ENCODE measurements around the gene OXER1.
"Not testable (repeated sequence)": the region's sequence is repeated elsewhere in the genome, so short reads cannot be mapped to it uniquely, and the experiment has no call there.

OXER1 gene

GRCh38 chr2:42744545-42745082 is 19.3 kb downstream of the OXER1 start:
- peaks cover 31% of the 10 kb centered on the region; the same call in 1 of the 2 replicates for H3K9me3 ChIP-seq (ENCODE audit: insufficient read depth, low read length)
- H3K36me3 ChIP-seq (ENCODE audit: insufficient read depth, insufficient read length, low read length) = no peaks in the 10 kb centered on the region
- no peak for TF ChIP-seq ZNF274 (IDR thresholded peaks at IDR 0.05; ENCODE audit: low read depth, low read length)
- no peak for TF ChIP-seq YY1 (IDR thresholded peaks at IDR 0.05; ENCODE audit: insufficient read depth, insufficient read length)
- no peak for TF ChIP-seq SUZ12 (IDR thresholded peaks at IDR 0.05; ENCODE audit: extremely low read depth, insufficient read depth, insufficient read length)
- H3K4me1 ChIP-seq (ENCODE audit: insufficient read depth, insufficient read length) = no peaks in the 10 kb centered on the region
- no peak for DNase-seq (ENCODE audit: low read depth, low spot score)
- H3K4me3 ChIP-seq (ENCODE audit: insufficient read length, low read depth) = no peak overlapping the region
- no peaks in the 10 kb centered on the region for H3K27me3 ChIP-seq (ENCODE audit: insufficient read depth, insufficient read length)
- no peak overlapping the region for H3K9ac ChIP-seq (ENCODE audit: insufficient read length, low read depth)

DNA sequence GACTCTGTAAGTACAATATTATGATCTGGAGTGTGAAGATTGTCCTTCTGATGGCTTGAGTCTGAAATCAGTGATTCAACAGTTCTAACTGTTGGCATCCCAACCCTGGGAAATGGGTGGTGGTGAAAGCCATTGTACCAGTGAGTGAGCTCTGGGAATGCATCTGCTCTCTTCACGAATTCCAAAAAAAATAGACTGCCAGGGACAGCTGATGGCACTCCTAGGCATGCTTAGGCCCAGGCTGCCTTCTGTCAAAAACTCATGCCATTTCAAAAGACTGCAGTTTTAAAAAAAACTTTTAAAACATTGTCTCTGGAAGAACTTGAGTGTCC is 20.3 kb downstream of the OXER1 start:
- Histone ChIP-seq H3K36me3 (ENCODE audit: insufficient read depth, insufficient read length, low read length) (no peaks in the 10 kb centered on the region), H3K4me3 (ENCODE audit: insufficient read length, low read depth) (no peak overlapping the region), H3K9me3 (ENCODE audit: insufficient read depth, low read length) (peaks cover 31% of the 10 kb centered on the region; the same call in 1 of the 2 replicates), H3K9ac (ENCODE audit: insufficient read length, low read depth) (no peak overlapping the region), H3K27me3 (ENCODE audit: insufficient read depth, insufficient read length) (no peaks in the 10 kb centered on the region), H3K4me1 (ENCODE audit: insufficient read depth, insufficient read length) (no peaks in the 10 kb centered on the region)
- DNase-seq (ENCODE audit: low read depth, low spot score) = no peak
- TF ChIP-seq SUZ12 (IDR thresholded peaks at IDR 0.05; ENCODE audit: extremely low read depth, insufficient read depth, insufficient read length) = no peak
- TF ChIP-seq ZNF274 (IDR thresholded peaks at IDR 0.05; ENCODE audit: low read depth, low read length) = no peak
- TF ChIP-seq YY1 (IDR thresholded peaks at IDR 0.05; ENCODE audit: insufficient read depth, insufficient read length) = no peak

- Histone ChIP-seq H3K4me3 (ENCODE audit: insufficient read length, low read depth) (no peak overlapping the region), H3K9me3 (ENCODE audit: insufficient read depth, low read length) (peaks cover 31% of the 10 kb centered on the region; the same call in 1 of the 2 replicates), H3K36me3 (ENCODE audit: insufficient read depth, insufficient read length, low read length) (no peaks in the 10 kb centered on the region), H3K9ac (ENCODE audit: insufficient read length, low read depth) (no peak overlapping the region), H3K4me1 (ENCODE audit: insufficient read depth, insufficient read length) (no peaks in the 10 kb centered on the region), H3K27me3 (ENCODE audit: insufficient read depth, insufficient read length) (no peaks in the 10 kb centered on the region)
- TF ChIP-seq YY1 (IDR thresholded peaks at IDR 0.05; ENCODE audit: insufficient read depth, insufficient read length) (no peak), ZNF274 (IDR thresholded peaks at IDR 0.05; ENCODE audit: low read depth, low read length) (no peak), SUZ12 (IDR thresholded peaks at IDR 0.05; ENCODE audit: extremely low read depth, insufficient read depth, insufficient read length) (no peak)
- DNase-seq (ENCODE audit: low read depth, low spot score) = no peak
Observed at GRCh38 chr2:42742740-42743658, 20.9 kb downstream of the OXER1 start.

DNA sequence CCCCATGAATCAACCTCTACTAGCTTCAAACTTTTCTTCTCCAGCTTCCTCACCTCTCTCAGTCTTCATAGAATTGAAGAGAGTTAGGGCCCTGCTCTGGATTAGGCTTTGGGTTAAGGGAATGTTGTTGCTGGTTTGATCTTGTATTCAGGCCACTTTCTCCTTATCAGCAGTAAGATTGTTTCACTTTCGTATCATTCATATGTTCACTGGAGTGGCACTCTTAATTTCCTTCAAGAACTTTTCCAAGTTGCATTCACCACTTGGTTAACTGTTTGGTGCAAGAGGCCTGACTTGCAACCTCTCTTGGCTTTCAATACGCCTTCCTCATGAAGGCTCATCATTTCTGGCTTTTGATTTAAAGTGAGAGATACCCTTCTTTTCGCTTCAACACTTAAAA is 22.8 kb downstream of the OXER1 start:
- TF ChIP-seq SUZ12 (IDR thresholded peaks at IDR 0.05; ENCODE audit: extremely low read depth, insufficient read depth, insufficient read length) (no peak), YY1 (IDR thresholded peaks at IDR 0.05; ENCODE audit: insufficient read depth, insufficient read length) (no peak), ZNF274 (IDR thresholded peaks at IDR 0.05; ENCODE audit: low read depth, low read length) (no peak)
- H3K4me1 ChIP-seq (ENCODE audit: insufficient read depth, insufficient read length) = peaks cover 4% of the 10 kb centered on the region
- peaks cover 33% of the 10 kb centered on the region; the same call in 1 of the 2 replicates for H3K9me3 ChIP-seq (ENCODE audit: insufficient read depth, low read length)
- H3K36me3 ChIP-seq (ENCODE audit: insufficient read depth, insufficient read length, low read length) = no peaks in the 10 kb centered on the region
- H3K9ac ChIP-seq (ENCODE audit: insufficient read length, low read depth) = no peak overlapping the region
- no peak for DNase-seq (ENCODE audit: low read depth, low spot score)
- H3K4me3 ChIP-seq (ENCODE audit: insufficient read length, low read depth) = no peak overlapping the region
- H3K27me3 ChIP-seq (ENCODE audit: insufficient read depth, insufficient read length) = no peaks in the 10 kb centered on the region

DNA sequence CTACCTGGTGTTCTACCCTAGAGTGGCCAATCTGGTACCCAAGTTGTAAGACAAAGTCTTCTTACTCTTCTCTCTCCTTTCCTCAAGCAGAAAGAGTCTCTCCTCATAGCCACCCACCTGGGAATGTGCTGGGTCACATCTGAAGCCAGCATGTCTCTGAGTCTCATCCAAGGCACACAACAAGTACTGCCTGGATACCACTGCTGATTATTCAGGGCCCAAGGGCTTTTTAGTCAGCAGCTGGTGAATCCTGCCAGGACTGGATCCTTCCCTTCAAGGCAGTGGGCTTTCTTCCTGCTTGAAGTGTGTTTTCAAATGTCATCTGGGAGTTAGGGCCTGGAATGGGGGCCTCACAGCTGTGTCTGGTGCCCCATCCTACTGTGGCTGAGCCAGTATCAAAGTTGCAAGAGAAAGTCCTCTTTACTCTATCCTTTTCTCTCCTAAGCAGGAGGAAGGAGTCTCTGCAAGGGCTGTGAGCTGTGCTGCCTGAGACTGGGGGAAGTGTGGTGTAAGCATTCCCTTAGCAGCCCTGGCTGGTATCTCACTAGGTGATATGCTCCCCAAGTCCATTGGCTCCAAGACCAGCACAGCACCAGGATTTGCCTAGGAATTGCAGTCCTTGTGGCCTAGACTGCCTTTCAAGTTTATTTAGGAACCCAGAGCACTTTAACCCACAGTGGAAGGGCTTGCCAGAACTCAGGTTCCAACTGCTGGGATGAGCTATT is 27.2 kb downstream of the OXER1 start:
- DNase-seq (ENCODE audit: low read depth, low spot score) = no peak
- Histone ChIP-seq H3K4me1 (ENCODE audit: insufficient read depth, insufficient read length) (peaks cover 4% of the 10 kb centered on the region), H3K9ac (ENCODE audit: insufficient read length, low read depth) (no peak overlapping the region), H3K9me3 (ENCODE audit: insufficient read depth, low read length) (peaks cover 24% of the 10 kb centered on the region), H3K27me3 (ENCODE audit: insufficient read depth, insufficient read length) (no peaks in the 10 kb centered on the region), H3K4me3 (ENCODE audit: insufficient read length, low read depth) (no peak overlapping the region), H3K36me3 (ENCODE audit: insufficient read depth, insufficient read length, low read length) (no peaks in the 10 kb centered on the region)
- TF ChIP-seq ZNF274 (IDR thresholded peaks at IDR 0.05; ENCODE audit: low read depth, low read length) = no peak
- no peak for TF ChIP-seq YY1 (IDR thresholded peaks at IDR 0.05; ENCODE audit: insufficient read depth, insufficient read length)
- no peak for TF ChIP-seq SUZ12 (IDR thresholded peaks at IDR 0.05; ENCODE audit: extremely low read depth, insufficient read depth, insufficient read length)

GRCh38 chr2:42733852-42734251 is 30.1 kb downstream of the OXER1 start:
- Histone ChIP-seq H3K27me3 (ENCODE audit: insufficient read depth, insufficient read length) (no peaks in the 10 kb centered on the region), H3K9me3 (ENCODE audit: insufficient read depth, low read length) (peaks cover 18% of the 10 kb centered on the region; the same call in 1 of the 2 replicates), H3K36me3 (ENCODE audit: insufficient read depth, insufficient read length, low read length) (no peaks in the 10 kb centered on the region), H3K9ac (ENCODE audit: insufficient read length, low read depth) (no peak overlapping the region), H3K4me3 (ENCODE audit: insufficient read length, low read depth) (no peak overlapping the region), H3K4me1 (ENCODE audit: insufficient read depth, insufficient read length) (peaks cover 4% of the 10 kb centered on the region)
- no peak for DNase-seq (ENCODE audit: low read depth, low spot score)
- no peak for TF ChIP-seq YY1 (IDR thresholded peaks at IDR 0.05; ENCODE audit: insufficient read depth, insufficient read length)

GRCh38 chr2:42731316-42731715 is 32.6 kb downstream of the OXER1 start:
- not testable (repeated sequence) for DNase-seq (ENCODE audit: low read depth, low spot score); H3K9ac ChIP-seq (ENCODE audit: insufficient read length, low read depth); H3K4me1 ChIP-seq (ENCODE audit: insufficient read depth, insufficient read length); H3K36me3 ChIP-seq (ENCODE audit: insufficient read depth, insufficient read length, low read length); H3K27me3 ChIP-seq (ENCODE audit: insufficient read depth, insufficient read length); H3K4me3 ChIP-seq (ENCODE audit: insufficient read length, low read depth)
- peaks cover 18% of the 10 kb centered on the region; the same call in 1 of the 2 replicates for H3K9me3 ChIP-seq (ENCODE audit: insufficient read depth, low read length)

Measured in NT2/D1 (cell line).